Measurements from ENCODE around the gene ZNF385B.
"Not testable (repeated sequence)": the region's sequence is repeated elsewhere in the genome, so short reads cannot be mapped to it uniquely, and the experiment has no call there.

The ZNF385B gene

GRCh38 chr2:179467960-179468359 lies 393.5 kb downstream of the ZNF385B start:
- no peak for DNase-seq

DNA sequence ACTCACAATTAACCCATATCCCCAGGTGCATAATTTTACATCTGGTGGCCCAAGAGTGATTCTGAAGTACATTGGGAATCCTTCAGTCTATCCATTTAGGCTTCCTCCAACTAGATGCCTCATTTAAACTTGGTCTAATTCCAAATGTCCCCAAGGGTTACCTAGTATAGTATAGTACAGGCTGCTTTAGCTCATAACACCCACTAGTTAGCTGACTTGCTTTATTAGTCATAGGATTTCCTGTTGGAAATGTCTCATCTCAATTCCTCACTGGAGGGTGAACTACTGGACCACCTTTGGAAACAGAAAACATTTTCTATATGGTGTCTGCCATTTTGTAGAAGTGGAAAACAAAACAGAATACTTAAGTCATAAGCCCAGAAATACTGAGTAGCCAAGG lies 394.3 kb downstream of the ZNF385B start:
- no peak for DNase-seq

GRCh38 chr2:179461420-179461819 lies 400.0 kb downstream of the ZNF385B start:
- DNase-seq, result no peak

- no peak for DNase-seq
Observed at GRCh38 chr2:179460181-179460929, 401.1 kb downstream of the ZNF385B start.

DNA sequence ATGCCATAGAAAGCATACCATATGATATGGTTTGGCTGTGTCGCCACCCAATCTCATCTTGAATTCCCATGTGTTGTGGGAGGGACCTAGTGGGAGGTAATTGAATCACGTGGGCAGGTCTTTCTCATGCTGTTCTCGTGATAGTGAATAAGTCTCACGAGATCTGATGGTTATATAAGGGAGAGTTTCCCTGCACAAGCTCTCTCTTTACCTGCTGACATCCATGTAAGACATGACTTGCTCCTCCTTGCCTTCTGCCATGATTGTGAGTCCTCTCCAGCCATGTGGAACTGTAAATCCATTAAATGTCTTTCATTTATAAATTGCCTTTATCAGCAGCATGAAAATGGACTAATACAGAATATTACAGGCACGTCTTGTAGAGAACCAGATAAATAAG lies 403.3 kb downstream of the ZNF385B start:
- DNase-seq, result not testable (repeated sequence)

GRCh38 chr2:179455824-179456223 lies 405.6 kb downstream of the ZNF385B start:
- DNase-seq, result no peak

- no peak for DNase-seq
Observed at GRCh38 chr2:179455172-179455524, 406.3 kb downstream of the ZNF385B start.

- no peak for DNase-seq
Observed at GRCh38 chr2:179454443-179455171, 406.8 kb downstream of the ZNF385B start.

DNA sequence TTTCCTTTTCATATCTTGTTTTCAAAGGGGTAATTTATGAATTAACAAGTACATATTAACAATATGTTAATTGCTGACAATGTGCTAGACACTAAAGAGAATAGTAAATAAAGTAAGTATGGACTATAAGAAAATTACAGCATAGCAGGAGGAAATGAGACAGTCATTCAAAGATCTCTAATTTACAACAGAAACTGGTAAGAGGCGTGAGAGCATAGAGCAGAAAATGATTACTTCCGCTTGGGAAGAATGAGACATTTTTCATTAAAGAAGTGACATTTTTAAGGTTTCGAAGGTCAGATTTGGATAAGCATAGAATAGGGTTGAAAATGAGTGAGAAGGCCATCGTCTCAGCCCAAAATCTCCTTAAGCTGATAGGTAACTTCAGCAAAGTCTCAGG lies 412.4 kb downstream of the ZNF385B start:
- no peak for DNase-seq

DNA sequence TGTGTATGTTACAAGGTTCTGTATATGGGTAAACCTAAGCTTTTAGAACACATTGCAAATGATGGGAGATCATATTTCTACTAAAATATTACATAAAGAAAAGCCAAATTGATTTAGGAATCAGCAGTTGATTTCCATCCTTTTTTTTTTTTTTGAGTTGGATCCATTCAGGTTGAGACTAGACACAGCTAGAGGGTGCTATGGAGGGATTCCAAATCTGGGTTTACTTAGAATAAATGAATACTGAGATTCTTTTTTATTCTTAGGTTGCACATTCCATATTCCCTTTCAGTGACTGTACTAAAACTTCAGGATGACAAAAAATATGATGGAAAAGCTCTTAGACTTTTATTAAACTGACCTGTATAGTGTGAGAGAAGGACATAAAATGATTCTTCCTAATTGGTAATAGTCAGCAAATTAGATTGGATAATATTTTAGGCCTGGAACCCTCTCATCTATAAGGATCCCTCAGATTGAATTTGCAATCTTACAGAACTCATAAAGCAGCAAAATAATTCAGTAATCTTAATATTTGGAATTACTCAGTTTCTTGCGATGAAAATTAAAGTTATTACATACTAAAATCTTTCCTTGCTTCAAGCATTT lies 413.5 kb downstream of the ZNF385B start:
- no peak for DNase-seq

GRCh38 chr2:179447421-179447820 lies 414.0 kb downstream of the ZNF385B start:
- DNase-seq, result no peak

DNA sequence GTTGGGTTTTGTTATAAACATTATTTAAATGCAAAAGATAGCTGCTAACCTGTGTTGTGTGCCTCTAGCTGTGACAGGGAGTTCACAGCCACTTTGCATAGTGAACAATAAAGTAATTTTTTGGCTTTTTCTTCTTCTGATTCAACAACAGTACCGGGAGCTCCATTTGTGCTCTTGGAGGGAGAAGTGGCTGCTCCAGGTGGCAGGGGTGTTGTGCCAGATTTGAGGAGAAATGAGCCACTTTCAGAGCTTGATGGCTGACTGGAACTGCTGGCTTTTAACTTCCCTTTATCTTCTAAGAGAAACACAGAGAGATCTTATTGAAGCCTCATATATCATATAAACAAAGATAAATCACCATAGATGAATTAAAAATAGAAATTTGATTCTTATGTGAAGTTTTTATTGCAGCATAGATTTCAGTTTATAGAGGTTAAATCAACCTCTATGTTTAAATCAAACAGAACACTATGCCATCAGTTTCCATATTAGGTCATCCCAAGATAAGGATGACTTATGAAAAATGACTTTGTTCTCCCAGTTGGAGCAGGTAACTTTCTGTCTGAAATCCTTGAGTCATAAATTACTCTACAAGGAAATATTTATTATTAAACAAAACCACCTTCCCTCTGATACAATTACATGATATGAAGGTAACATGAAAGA lies 414.8 kb downstream of the ZNF385B start:
- DNase-seq, result no peak

DNA sequence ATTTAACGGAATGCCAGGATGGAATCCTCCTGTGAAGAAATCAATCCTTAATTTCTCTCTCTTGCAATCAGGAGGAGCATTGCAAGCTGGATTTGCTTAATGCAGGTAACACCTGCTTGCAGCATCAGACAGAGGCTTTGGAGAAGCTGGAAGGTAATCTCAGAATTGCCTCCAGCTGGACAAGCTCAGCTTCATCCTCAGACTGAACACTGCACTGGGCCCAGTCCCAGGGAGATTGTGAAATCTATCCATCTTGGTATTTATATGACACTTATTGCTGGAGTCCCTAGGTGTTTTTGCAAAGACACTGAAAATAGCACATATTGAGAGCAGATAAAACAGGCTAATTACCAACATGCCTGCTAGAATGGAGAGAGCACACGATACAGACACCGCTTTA lies 417.4 kb downstream of the ZNF385B start:
- DNase-seq, result no peak

- no peak for DNase-seq
Observed at GRCh38 chr2:179443180-179443579, 418.2 kb downstream of the ZNF385B start.

GRCh38 chr2:179442206-179442605 lies 419.2 kb downstream of the ZNF385B start:
- DNase-seq, result no peak

- no peak for DNase-seq
Observed at GRCh38 chr2:179441551-179441950, 419.9 kb downstream of the ZNF385B start.

DNA sequence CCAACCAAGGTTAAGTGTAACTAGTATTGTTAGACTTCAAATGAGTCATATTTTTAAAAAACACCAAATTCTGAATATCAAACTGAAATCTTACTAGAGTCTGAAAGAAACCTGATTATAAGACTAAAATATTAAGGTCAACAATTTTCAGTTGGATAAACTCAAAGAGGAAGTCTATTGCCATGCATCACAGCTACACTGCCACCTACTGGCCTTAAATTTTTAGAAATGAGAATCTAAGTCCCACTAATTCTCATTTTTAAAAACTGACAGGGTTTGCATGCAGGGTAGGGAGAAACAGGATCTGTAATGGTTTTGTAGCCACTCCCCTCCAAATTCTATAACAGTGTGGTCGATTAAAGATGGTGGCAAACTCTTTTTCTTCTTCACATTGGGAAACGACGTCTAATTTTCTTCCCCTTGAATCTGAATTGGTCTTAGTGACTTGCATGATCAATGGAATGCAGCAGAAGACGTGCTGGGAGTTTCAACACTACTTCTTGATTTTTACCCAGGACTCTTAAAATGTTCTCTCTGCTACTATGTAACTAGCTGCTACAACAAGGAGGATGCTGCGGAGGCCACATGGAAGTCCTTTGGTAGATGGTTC lies 420.7 kb downstream of the ZNF385B start:
- peak; percentile 37 for DNase-seq

GRCh38 chr2:179438654-179439053 lies 422.8 kb downstream of the ZNF385B start:
- DNase-seq, result no peak

DNA sequence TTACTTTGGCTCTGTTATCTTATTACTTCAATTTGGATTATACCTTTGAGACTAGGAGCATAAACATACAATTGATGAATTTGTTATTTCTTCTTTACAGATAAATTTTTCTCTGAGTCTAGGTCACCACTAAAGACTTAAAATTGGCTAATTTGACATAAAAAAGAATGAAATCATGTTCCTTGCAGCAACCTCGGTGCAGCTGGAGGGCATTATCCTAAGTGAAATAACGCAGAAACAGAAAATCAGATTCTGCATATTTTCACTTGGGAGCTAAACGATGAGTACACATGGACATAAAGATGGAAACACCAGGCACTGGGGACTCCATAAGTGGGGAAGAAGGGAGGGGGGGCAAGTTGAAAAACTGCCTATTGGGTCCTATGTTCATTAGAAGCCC lies 424.0 kb downstream of the ZNF385B start:
- no peak for DNase-seq

DNA sequence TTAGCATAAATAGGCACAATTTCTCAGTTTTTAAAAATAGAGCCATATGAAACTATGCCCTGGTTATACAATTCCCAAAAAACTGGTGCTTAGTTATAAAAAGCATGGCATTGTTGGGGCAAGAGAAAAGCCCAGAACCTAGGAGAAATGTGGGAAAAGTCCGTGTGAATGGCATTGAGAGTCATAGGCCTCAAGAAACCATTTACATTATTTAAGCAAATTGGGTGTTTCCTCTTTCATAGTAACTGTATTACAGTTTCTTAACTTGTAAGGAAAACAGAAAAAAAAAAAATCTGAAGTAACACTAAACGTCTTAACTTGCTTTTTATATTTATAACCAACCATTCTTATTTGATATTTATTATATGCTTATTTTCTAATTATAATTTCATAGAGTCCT lies 425.8 kb downstream of the ZNF385B start:
- no peak for DNase-seq

DNA sequence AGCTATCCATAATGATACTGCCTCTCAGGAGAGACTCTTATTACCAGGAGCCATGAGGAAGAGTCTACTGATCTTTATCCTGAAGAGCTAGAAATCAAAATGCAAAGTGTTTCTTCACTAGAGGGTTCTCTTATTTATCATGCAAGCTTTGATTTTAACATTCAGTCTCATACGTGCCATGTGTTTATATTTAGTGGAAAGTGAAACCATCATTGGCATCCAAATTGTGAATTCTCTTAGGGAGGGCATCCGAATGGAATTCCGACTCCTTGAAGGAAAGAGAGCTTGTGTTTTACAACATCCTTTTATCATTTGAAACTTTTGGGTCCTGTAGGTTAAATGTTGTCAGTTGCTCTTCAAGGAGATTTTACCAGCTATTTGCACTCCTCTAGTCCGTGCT lies 426.4 kb downstream of the ZNF385B start:
- no peak for DNase-seq

- no peak for DNase-seq
Observed at GRCh38 chr2:179434357-179434756, 427.1 kb downstream of the ZNF385B start.

DNA sequence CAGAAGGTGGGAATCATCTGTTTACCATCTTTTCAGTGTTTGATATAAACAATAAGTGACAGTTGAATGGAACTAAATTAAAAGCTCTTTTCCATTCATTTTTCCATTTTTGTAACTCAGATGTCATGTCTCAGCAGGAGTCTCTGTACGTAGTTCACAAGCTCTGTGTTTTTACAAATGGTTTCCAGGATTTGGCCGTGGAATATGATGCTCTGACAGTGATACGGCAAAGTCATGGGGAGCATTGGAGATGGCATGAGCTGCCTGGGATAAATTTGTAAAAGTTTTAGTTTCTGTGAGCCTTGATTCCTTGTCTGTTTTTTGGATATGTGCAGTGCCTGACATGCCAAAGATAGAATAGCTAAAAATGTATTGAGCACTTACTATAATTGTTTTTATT lies 428.7 kb downstream of the ZNF385B start:
- no peak for DNase-seq

All from KG1 (cell line).